Measurements from ENCODE around the gene ZNF679. TPM values are rescaled to one million over a fixed set of nuclear protein-coding genes. Genes with fewer than 3 reads are reported as not detected.
"Not testable (repeated sequence)": the region's sequence is repeated elsewhere in the genome, so short reads cannot be mapped to it uniquely, and the experiment has no call there.

ZNF679 gene
- polyA plus RNA-seq, 1 donor from 2014 or later, result not detected

- no peak overlapping the region for H2AFZ ChIP-seq (ENCODE audit: low read depth, low read length)
- H4K20me1 ChIP-seq (ENCODE audit: insufficient read depth), result no peaks in the 10 kb centered on the region
- no peaks in the 10 kb centered on the region for H3K9me2 ChIP-seq (ENCODE audit: insufficient read depth, low read length)
- no peak for TF ChIP-seq RAD21 (conservative IDR thresholded peaks at IDR 0.05)
- H3K9ac ChIP-seq (ENCODE audit: low read length), result no peak overlapping the region
- H3K27ac ChIP-seq (ENCODE audit: low read length), result no peak overlapping the region
- H3K4me3 ChIP-seq (ENCODE audit: low read length), result no peak overlapping the region
- no peaks in the 10 kb centered on the region for H3K36me3 ChIP-seq (ENCODE audit: insufficient read depth, low read length)
- H3F3A ChIP-seq (ENCODE audit: insufficient read depth, low read length, poor library complexity, severe bottlenecking), result no peaks in the 10 kb centered on the region
- H3K79me2 ChIP-seq (replicated peaks; ENCODE audit: insufficient read depth, low read length), result no peaks in the 10 kb centered on the region
- H3K27me3 ChIP-seq (ENCODE audit: insufficient read depth, low read depth, low read length), result no peaks in the 10 kb centered on the region
- H3K4me2 ChIP-seq (ENCODE audit: low read length), result no peak overlapping the region
- H3K9me3 ChIP-seq (ENCODE audit: low read length), result peaks cover 8% of the 10 kb centered on the region
These were observed 49.4 kb downstream of the ZNF679 start for GRCh38 chr7:64277630-64278029.

- Histone ChIP-seq H3K9ac (ENCODE audit: low read length) (no peak overlapping the region), H3K36me3 (ENCODE audit: insufficient read depth, low read length) (no peaks in the 10 kb centered on the region), H3K4me3 (ENCODE audit: low read length) (no peak overlapping the region), H3F3A (ENCODE audit: insufficient read depth, low read length, poor library complexity, severe bottlenecking) (no peaks in the 10 kb centered on the region), H3K27me3 (ENCODE audit: insufficient read depth, low read depth, low read length) (no peaks in the 10 kb centered on the region), H3K79me2 (replicated peaks; ENCODE audit: insufficient read depth, low read length) (no peaks in the 10 kb centered on the region), H4K20me1 (ENCODE audit: insufficient read depth) (no peaks in the 10 kb centered on the region), H3K4me2 (ENCODE audit: low read length) (no peak overlapping the region), H3K9me2 (ENCODE audit: insufficient read depth, low read length) (no peaks in the 10 kb centered on the region), H3K9me3 (ENCODE audit: low read length) (peaks cover 8% of the 10 kb centered on the region), H3K27ac (ENCODE audit: low read length) (no peak overlapping the region), H2AFZ (ENCODE audit: low read depth, low read length) (no peak overlapping the region)
- TF ChIP-seq TAF1 (IDR thresholded peaks at IDR 0.05; ENCODE audit: low read depth) (no peak), REST (IDR thresholded peaks at IDR 0.05; ENCODE audit: borderline replicate concordance) (no peak), EP300 (conservative IDR thresholded peaks at IDR 0.05; ENCODE audit: poor library complexity, severe bottlenecking) (no peak), POLR2AphosphoS5 (IDR thresholded peaks at IDR 0.05) (no peak), MXI1 (conservative IDR thresholded peaks at IDR 0.05; ENCODE audit: poor library complexity, severe bottlenecking) (no peak), SMC3 (conservative IDR thresholded peaks at IDR 0.05; ENCODE audit: poor library complexity) (no peak), RAD21 (conservative IDR thresholded peaks at IDR 0.05) (no peak), CTCF (IDR thresholded peaks at IDR 0.05; ENCODE audit: poor library complexity, severe bottlenecking) (no peak), EZH2 (IDR thresholded peaks at IDR 0.05; ENCODE audit: borderline replicate concordance, insufficient read depth, low read length, poor library complexity, severe bottlenecking) (no peak)
These were observed 66.6 kb downstream of the ZNF679 start for GRCh38 chr7:64294701-64295420.

- H3K36me3 ChIP-seq (ENCODE audit: insufficient read depth, low read length); H3F3A ChIP-seq (ENCODE audit: insufficient read depth, low read length, poor library complexity, severe bottlenecking); H3K4me3 ChIP-seq (ENCODE audit: low read length); H3K9ac ChIP-seq (ENCODE audit: low read length); H3K9me3 ChIP-seq (ENCODE audit: low read length); H3K27me3 ChIP-seq (ENCODE audit: insufficient read depth, low read depth, low read length); H2AFZ ChIP-seq (ENCODE audit: low read depth, low read length); H3K4me2 ChIP-seq (ENCODE audit: low read length); H4K20me1 ChIP-seq (ENCODE audit: insufficient read depth); H3K9me2 ChIP-seq (ENCODE audit: insufficient read depth, low read length); H3K27ac ChIP-seq (ENCODE audit: low read length); H3K79me2 ChIP-seq (replicated peaks; ENCODE audit: insufficient read depth, low read length): not testable (repeated sequence)
These were observed 69.1 kb downstream of the ZNF679 start for GRCh38 chr7:64297418-64297817.
